Pulmonary artery endothelial cell (primary cell): ENCODE measurements around the gene FAM177B. TPM values are rescaled to one million over a fixed set of nuclear protein-coding genes. Genes with fewer than 3 reads are reported as not detected.
"Not testable (repeated sequence)": the region's sequence is repeated elsewhere in the genome, so short reads cannot be mapped to it uniquely, and the experiment has no call there.

Experiments
- DNase-seq: peaks from one replicate; pipeline ENCODE4 v3.0.0-alpha.2; 2011; ENCODE audit warnings: low read depth, low spot score
- total RNA-seq: library from RNA; depleted of rRNA; stranded (reverse); fragments of >200 nt; gene quantifications from 2 replicates; pipeline ENCODE4 v1.2.3, GENCODE V29; 2014

Gene FAM177B
- total RNA-seq, 1 donor from 2014 or later: not detected

GRCh38 chr1:222739929-222740328 lies 2.9 kb downstream of the FAM177B start:
- DNase-seq: no peak

- DNase-seq: not testable (repeated sequence)
Observed at GRCh38 chr1:222741630-222742457, 4.8 kb downstream of the FAM177B start.

GRCh38 chr1:222749927-222750326 lies 12.9 kb downstream of the FAM177B start:
- DNase-seq: no peak

- no peak for DNase-seq
Observed at GRCh38 chr1:222750651-222751050, 13.6 kb downstream of the FAM177B start.

- DNase-seq: no peak
Observed at GRCh38 chr1:222751255-222751654, 14.3 kb downstream of the FAM177B start.

- DNase-seq: peak; percentile 13
Observed at GRCh38 chr1:222754366-222755139, 17.6 kb downstream of the FAM177B start.

GRCh38 chr1:222757646-222758268 lies 20.8 kb downstream of the FAM177B start:
- DNase-seq: no peak

- DNase-seq: no peak
Observed at GRCh38 chr1:222759451-222760035, 22.5 kb downstream of the FAM177B start.

- DNase-seq: no peak
Observed at GRCh38 chr1:222761083-222761482, 24.1 kb downstream of the FAM177B start.

GRCh38 chr1:222762178-222762577 lies 25.2 kb downstream of the FAM177B start:
- DNase-seq: not testable (repeated sequence)

- DNase-seq: no peak
Observed at GRCh38 chr1:222767152-222767571, 30.2 kb downstream of the FAM177B start.

- DNase-seq: no peak
Observed at GRCh38 chr1:222768592-222768991, 31.6 kb downstream of the FAM177B start.

- DNase-seq: no peak
Observed at GRCh38 chr1:222769181-222769580, 32.2 kb downstream of the FAM177B start.

GRCh38 chr1:222769971-222770620 lies 33.1 kb downstream of the FAM177B start:
- DNase-seq: no peak

GRCh38 chr1:222772996-222773379 lies 36.0 kb downstream of the FAM177B start:
- no peak for DNase-seq

GRCh38 chr1:222777463-222777862 lies 40.5 kb downstream of the FAM177B start:
- DNase-seq: no peak

- DNase-seq: peak; percentile 33
Observed at GRCh38 chr1:222777977-222778376, 41.0 kb downstream of the FAM177B start.

GRCh38 chr1:222781251-222781650 lies 44.2 kb downstream of the FAM177B start:
- DNase-seq: no peak

GRCh38 chr1:222783051-222783450 lies 46.0 kb downstream of the FAM177B start:
- no peak for DNase-seq

- no peak for DNase-seq
Observed at GRCh38 chr1:222784371-222784770, 47.4 kb downstream of the FAM177B start.

GRCh38 chr1:222784916-222785315 lies 47.9 kb downstream of the FAM177B start:
- no peak for DNase-seq
